HepG2 (cell line): ENCODE results near the gene UBP1. TPM values are rescaled to one million over a fixed set of nuclear protein-coding genes. Genes with fewer than 3 reads are reported as not detected.

ENCODE experiments used
- ARHGAP35 ChIP-seq: sonication (generic); formaldehyde crosslinking; IDR thresholded peaks from 2 replicates; pipeline ENCODE4 v1.9.0; 2022; ENCODE audit warnings: mild to moderate bottlenecking, inconsistent platforms, moderate library complexity, missing genetic modification reagents, borderline replicate concordance
- ARNTL ChIP-seq: sonication (generic); formaldehyde crosslinking; IDR thresholded peaks from 2 replicates; pipeline ENCODE4 v1.4.0; 2020; ENCODE audit warnings: mild to moderate bottlenecking, missing genetic modification reagents
- CEBPG ChIP-seq: IDR thresholded peaks from 2 replicates; pipeline ENCODE4 v1.6.1; 2016
- DMAP1 ChIP-seq: IDR thresholded peaks from 2 replicates; pipeline ENCODE4 v1.6.1; 2016
- HMG20B ChIP-seq: conservative IDR thresholded peaks from 2 replicates; pipeline ENCODE4 v1.6.1; 2016; ENCODE audit warnings: missing genetic modification reagents, missing compliant biosample characterization
- HNRNPL ChIP-seq: fragments of 200-400 bp; formaldehyde crosslinking; IDR thresholded peaks from 2 replicates; pipeline ENCODE4 v1.6.1; 2017; ENCODE audit warnings: mild to moderate bottlenecking, low read depth, low read length
- ISL2 ChIP-seq: sonication (generic); formaldehyde crosslinking; IDR thresholded peaks from 2 replicates; pipeline ENCODE4 v1.5.0; 2020; ENCODE audit warnings: missing genetic modification reagents
- KDM2A ChIP-seq: sonication (generic); formaldehyde crosslinking; IDR thresholded peaks from 2 replicates; pipeline ENCODE4 v1.4.0; 2020; ENCODE audit warnings: low read depth, missing genetic modification reagents, borderline replicate concordance
- LCORL ChIP-seq, 2 experiments: fragments of 450-650 bp in 1 of 2; sonication (generic) in 1 of 2; formaldehyde crosslinking in 1 of 2; IDR thresholded peaks; 2 replicates each; pipeline versions ENCODE4 v1.5.0 to v1.6.1; 2017 to 2020; ENCODE audit warnings: antibody characterized with exemption in 1 of 2, missing genetic modification reagents in 1 of 2
- MED1 ChIP-seq: sonication (generic); formaldehyde crosslinking; IDR thresholded peaks from 2 replicates; pipeline ENCODE4 v1.4.0; 2020; ENCODE audit warnings: missing genetic modification reagents
- NCOA1 ChIP-seq: sonication (generic); formaldehyde crosslinking; IDR thresholded peaks from 2 replicates; pipeline ENCODE4 v1.9.0; 2021; ENCODE audit warnings: missing genetic modification reagents
- NCOA2 ChIP-seq: sonication (generic); formaldehyde crosslinking; IDR thresholded peaks from 2 replicates; pipeline ENCODE4 v1.8.0; 2022; ENCODE audit warnings: inconsistent platforms
- NKX3-1 ChIP-seq: sonication (generic); formaldehyde crosslinking; IDR thresholded peaks from 2 replicates; pipeline ENCODE4 v1.5.0; 2020; ENCODE audit warnings: missing genetic modification reagents
- REPIN1 ChIP-seq: sonication (generic); formaldehyde crosslinking; IDR thresholded peaks from 2 replicates; pipeline ENCODE4 v1.8.0; 2022; ENCODE audit warnings: missing genetic modification reagents, low read depth, mild to moderate bottlenecking, borderline replicate concordance
- SNRNP70 ChIP-seq: fragments of 200-400 bp; formaldehyde crosslinking; IDR thresholded peaks from 2 replicates; pipeline ENCODE4 v1.6.1; 2017; ENCODE audit warnings: mild to moderate bottlenecking, low read depth, low read length, moderate library complexity
- SOX13 ChIP-seq, 3 experiments: fragments of 450-650 bp in 1 of 3; sonication (generic) in 1 of 3; formaldehyde crosslinking in 1 of 3; IDR thresholded peaks in 2 of 3; conservative IDR thresholded peaks in 1 of 3; 2 replicates each; pipeline versions ENCODE4 v1.5.0 to v1.6.1; 2016 to 2020; ENCODE audit warnings: antibody characterized with exemption in 1 of 3, mild to moderate bottlenecking in 1 of 3, missing compliant biosample characterization in 1 of 3, missing genetic modification reagents in 1 of 3, moderate library complexity in 1 of 3
- TOPORS ChIP-seq: sonication (generic); formaldehyde crosslinking; IDR thresholded peaks from 2 replicates; pipeline ENCODE4 v1.8.0; 2023; ENCODE audit warnings: mild to moderate bottlenecking, missing genetic modification reagents
- ZFP36 ChIP-seq: fragments of 150-350 bp; IDR thresholded peaks from 2 replicates; pipeline ENCODE4 v1.6.1; 2018; ENCODE audit warnings: borderline replicate concordance, low read length, low read depth; ENCODE audit not compliant: partially characterized antibody
- ZNF124 ChIP-seq: sonication (generic); formaldehyde crosslinking; IDR thresholded peaks from 2 replicates; pipeline ENCODE4 v1.4.0; 2020; ENCODE audit warnings: missing genetic modification reagents
- ZNF282 ChIP-seq: fragments of 450-650 bp; IDR thresholded peaks from 2 replicates; pipeline ENCODE4 v1.6.1; 2018; ENCODE audit not compliant: partially characterized antibody
- ZNF296 ChIP-seq: sonication (generic); formaldehyde crosslinking; conservative IDR thresholded peaks from 2 replicates; pipeline ENCODE4 v1.5.0; 2020; ENCODE audit warnings: mild to moderate bottlenecking, missing genetic modification reagents
- ZNF552 ChIP-seq: sonication (generic); formaldehyde crosslinking; IDR thresholded peaks from 2 replicates; pipeline ENCODE4 v1.9.0; 2022; ENCODE audit warnings: missing genetic modification reagents, mild to moderate bottlenecking, borderline replicate concordance
- ZNF724P ChIP-seq: sonication (generic); formaldehyde crosslinking; IDR thresholded peaks from 2 replicates; pipeline ENCODE4 v1.8.0; 2022; ENCODE audit warnings: missing genetic modification reagents, borderline replicate concordance
- polyA plus RNA-seq, 8 experiments: library from polyadenylated mRNA; depleted of rRNA in 3 of 8; stranded (reverse) in 7 of 8; unstranded in 1 of 8; fragments of >200 nt; fragmentation: Illumina TruSeq in 4 of 8; extraction: Trizol in 4 of 8; gene quantifications; 2 replicates each; pipeline versions ENCODE4 v1.2.1 to v1.2.3, GENCODE V29; 2011 to 2016; ENCODE audit warnings: low read depth in 4 of 8, missing spikeins in 1 of 8, mixed read lengths in 1 of 8; ENCODE audit not compliant: insufficient read depth in 1 of 8
- total RNA-seq, 5 experiments: library from RNA; depleted of rRNA; stranded (reverse); fragments of >200 nt; fragmentation: Illumina TruSeq; extraction: Trizol; gene quantifications; 2 replicates each; pipeline ENCODE4 v1.2.3, GENCODE V29; 2016; ENCODE audit warnings: low read depth in 1 of 5
- TF ChIP-seq, protein P1 (sequence below): sonication (generic); formaldehyde crosslinking; IDR thresholded peaks from 2 replicates; pipeline ENCODE4 v1.8.0; 2022; ENCODE audit warnings: mild to moderate bottlenecking, missing genetic modification reagents, moderate library complexity
- TF ChIP-seq, protein P2 (sequence below), 2 experiments: IDR thresholded peaks; 2 replicates each; pipeline ENCODE4 v1.6.1; 2011 to 2012; ENCODE audit warnings: low read length in 2 of 2, borderline replicate concordance in 1 of 2, low read depth in 1 of 2, mild to moderate bottlenecking in 1 of 2, moderate library complexity in 1 of 2

UBP1 gene
- total and polyA plus RNA-seq, 2 of the 13 experiments (the other 11 are each of a cell fraction or from before 2014, with no cell fraction given) = 48.3 to 79.9 TPM

DNA sequence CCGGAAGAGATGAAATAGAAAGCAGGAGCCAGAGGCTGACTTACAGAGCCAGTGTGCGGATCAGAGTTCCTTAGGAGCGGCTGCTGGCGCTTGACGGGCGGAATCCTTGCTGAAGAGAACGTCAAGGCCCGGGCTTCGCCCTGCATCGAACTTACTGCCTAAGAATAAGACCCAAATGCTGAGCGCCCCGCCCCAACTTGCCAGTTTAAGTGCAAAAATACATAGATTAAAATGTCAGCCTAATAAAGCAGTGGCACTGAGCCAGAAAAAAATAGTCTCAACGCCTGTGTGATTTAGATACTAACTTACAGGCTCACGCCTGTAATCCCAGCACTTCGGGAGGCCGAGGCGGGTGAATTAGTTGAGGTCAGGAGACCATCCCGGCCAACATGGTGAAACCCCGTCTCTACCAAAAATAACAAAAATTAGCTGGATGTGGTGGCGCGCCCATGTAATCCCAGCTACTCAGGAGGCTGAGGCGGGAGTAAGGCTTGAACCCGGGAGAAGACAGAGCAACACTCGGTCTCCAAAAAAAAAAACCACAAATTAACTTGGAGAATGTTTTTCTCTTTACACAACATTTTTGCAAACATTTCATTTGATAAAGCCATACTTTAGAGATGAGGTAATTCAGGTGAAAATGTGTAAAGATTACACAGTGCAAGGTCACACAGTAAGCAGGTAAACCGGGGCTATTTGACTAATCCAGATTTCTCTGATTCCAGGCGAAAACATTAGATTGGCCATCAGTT lies 1.2 kb upstream of the UBP1 start (continued):
- TF ChIP-seq ARHGAP35 (CRISPR knock-in tag) (no peak), ZNF282 (no peak), REPIN1 (CRISPR knock-in tag) (no peak; the same call in 1 of the 2 replicates), DMAP1 (no peak; the same call in 1 of the 2 replicates), CEBPG (CRISPR knock-in tag) (peak; percentile 53), HMG20B (CRISPR knock-in tag) (peak; percentile 89), ZNF552 (no peak), NKX3-1 (no peak), ARNTL (0 out of 2 replicates have a peak, but pooled peaks have one; percentile 19), HNRNPL (no peak), LCORL (IDR thresholded peaks at IDR 0.05) (no peak), LCORL (CRISPR knock-in tag; IDR thresholded peaks at IDR 0.05) (no peak; the same call in 1 of the 2 replicates), ZNF296 (no peak), ISL2 (CRISPR knock-in tag) (peak; percentile 58; the same call in 1 of the 2 replicates), ZNF124 (CRISPR knock-in tag) (0 out of 2 replicates have a peak, but pooled peaks have one; percentile 15), NCOA1 (no peak), TOPORS (CRISPR knock-in tag) (peak; percentile 28; the same call in 1 of the 2 replicates), SNRNP70 (no peak), KDM2A (CRISPR knock-in tag) (0 out of 2 replicates have a peak, but pooled peaks have one; percentile 45), SOX13 (IDR thresholded peaks at IDR 0.05) (no peak), SOX13 (CRISPR knock-in tag; conservative IDR thresholded peaks at IDR 0.05 in 1 of 2, IDR thresholded peaks at IDR 0.05 in 1 of 2) (peak in 1 of 2 experiments; percentile 47; a peak in 1 of 4 replicates), MED1 (CRISPR knock-in tag) (peak; percentile 58; the same call in 1 of the 2 replicates), NCOA2 (peak; percentile 69), ZNF724P (CRISPR knock-in tag) (no peak), ZFP36 (no peak)
- TF ChIP-seq, protein P1, sequence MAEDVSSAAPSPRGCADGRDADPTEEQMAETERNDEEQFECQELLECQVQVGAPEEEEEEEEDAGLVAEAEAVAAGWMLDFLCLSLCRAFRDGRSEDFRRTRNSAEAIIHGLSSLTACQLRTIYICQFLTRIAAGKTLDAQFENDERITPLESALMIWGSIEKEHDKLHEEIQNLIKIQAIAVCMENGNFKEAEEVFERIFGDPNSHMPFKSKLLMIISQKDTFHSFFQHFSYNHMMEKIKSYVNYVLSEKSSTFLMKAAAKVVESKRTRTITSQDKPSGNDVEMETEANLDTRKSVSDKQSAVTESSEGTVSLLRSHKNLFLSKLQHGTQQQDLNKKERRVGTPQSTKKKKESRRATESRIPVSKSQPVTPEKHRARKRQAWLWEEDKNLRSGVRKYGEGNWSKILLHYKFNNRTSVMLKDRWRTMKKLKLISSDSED (CRISPR knock-in tag) = no peak
- TF ChIP-seq, protein P2, sequence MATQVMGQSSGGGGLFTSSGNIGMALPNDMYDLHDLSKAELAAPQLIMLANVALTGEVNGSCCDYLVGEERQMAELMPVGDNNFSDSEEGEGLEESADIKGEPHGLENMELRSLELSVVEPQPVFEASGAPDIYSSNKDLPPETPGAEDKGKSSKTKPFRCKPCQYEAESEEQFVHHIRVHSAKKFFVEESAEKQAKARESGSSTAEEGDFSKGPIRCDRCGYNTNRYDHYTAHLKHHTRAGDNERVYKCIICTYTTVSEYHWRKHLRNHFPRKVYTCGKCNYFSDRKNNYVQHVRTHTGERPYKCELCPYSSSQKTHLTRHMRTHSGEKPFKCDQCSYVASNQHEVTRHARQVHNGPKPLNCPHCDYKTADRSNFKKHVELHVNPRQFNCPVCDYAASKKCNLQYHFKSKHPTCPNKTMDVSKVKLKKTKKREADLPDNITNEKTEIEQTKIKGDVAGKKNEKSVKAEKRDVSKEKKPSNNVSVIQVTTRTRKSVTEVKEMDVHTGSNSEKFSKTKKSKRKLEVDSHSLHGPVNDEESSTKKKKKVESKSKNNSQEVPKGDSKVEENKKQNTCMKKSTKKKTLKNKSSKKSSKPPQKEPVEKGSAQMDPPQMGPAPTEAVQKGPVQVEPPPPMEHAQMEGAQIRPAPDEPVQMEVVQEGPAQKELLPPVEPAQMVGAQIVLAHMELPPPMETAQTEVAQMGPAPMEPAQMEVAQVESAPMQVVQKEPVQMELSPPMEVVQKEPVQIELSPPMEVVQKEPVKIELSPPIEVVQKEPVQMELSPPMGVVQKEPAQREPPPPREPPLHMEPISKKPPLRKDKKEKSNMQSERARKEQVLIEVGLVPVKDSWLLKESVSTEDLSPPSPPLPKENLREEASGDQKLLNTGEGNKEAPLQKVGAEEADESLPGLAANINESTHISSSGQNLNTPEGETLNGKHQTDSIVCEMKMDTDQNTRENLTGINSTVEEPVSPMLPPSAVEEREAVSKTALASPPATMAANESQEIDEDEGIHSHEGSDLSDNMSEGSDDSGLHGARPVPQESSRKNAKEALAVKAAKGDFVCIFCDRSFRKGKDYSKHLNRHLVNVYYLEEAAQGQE (IDR thresholded peaks at IDR 0.05; ENCODE audit: borderline replicate concordance in 1 of 2, low read depth in 1 of 2, low read length in 2 of 2) = no peak
